ENCODE data around the gene DAB1. TPM values are rescaled to one million over a fixed set of nuclear protein-coding genes. Genes with fewer than 3 reads are reported as not detected.

DAB1 gene
- total RNA-seq, 4 donors from 2014 or later, result 0.48 to 1.2 TPM; not detected in 2

DNA sequence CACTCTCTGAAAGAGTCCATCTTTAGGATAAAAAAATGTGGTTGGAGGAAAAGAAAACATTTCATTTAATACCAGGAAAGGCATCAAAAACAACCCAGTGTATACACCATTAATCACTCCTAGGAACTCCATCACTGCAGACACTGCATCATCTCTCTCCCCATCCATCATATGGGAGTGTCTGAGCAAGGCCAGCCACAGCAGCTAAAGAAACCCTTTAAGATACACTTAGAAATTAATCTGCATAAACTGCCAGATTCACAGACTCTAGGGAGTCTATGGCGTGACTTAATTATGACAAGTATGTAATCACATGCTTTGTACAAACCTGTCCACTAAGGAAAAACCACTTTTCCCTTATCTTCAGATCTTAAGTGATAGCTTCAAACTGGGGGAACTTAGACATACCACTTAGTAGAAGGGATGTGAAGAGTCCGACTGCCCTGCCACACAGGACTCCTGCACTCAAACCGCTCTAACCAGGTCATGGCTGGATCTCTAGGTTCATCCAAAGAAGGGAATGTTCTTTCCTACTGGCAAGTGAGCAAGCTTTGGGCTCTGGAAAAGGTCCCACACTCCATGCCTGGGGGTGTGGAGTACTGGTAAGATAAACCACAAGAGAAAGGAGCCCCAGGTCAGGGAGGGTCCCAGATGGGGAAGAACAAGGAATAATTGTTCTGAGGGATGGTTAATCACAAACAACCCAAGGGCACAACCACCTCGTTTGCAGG lies 397.1 kb downstream of the DAB1 start:
- no peaks in the 10 kb centered on the region for H3K4me1 ChIP-seq
- in situ Hi-C loops (cut with MboI; ENCODE audit: low pct_ligation_motif_present in 1 of 4, low pct_unique_long_range_greater_than_20kb in 1 of 4, low sequenced_read_pairs in 3 of 4) (no loop called here), intact Hi-C loops (cut with DNase I; ENCODE audit: low total_unique reads) (loop anchor here (1.0 kb wide), 1 partner anchor 15 kb away; no protein-coding TSS in a partner anchor)
- no peak for DNase-seq
- no peaks in the 10 kb centered on the region for H3K36me3 ChIP-seq
- H3K27ac ChIP-seq, result no peak overlapping the region
- 68 to 80% methylated on average over 1 to 4 of the region's 4 CpGs for WGBS, 2 donors (ENCODE audit: low coverage in 1 of 2)
- no peaks in the 10 kb centered on the region for H3K9me3 ChIP-seq
- H3K4me3 ChIP-seq, result no peak overlapping the region
- H3K27me3 ChIP-seq, result no peaks in the 10 kb centered on the region
- TF ChIP-seq POLR2AphosphoS5 (IDR thresholded peaks at IDR 0.05), result no peak
- TF ChIP-seq CTCF (IDR thresholded peaks at IDR 0.05), result no peak
- no peak for TF ChIP-seq POLR2A (IDR thresholded peaks at IDR 0.05)
- TF ChIP-seq EP300 (IDR thresholded peaks at IDR 0.05; ENCODE audit: low read depth), result no peak

DNA sequence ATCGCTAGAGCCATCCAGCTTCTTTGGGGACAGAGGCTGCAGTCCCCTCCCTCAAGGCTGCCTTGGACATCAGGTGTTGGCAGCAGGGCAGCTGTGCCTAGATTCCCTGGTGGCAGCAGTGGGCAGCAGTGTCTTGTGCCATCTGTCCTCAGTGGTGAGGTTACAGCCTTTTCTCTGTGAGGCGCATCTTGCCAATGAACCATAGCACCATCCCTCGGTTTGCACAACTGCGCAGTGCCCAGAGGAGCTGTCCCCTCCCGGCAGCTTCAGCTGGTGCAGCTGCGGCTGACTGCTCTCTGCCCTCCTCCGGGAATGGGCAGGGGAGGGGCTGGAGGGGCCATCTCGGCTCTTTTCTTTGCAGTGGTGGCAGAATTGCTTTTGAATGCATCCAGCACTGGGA lies 399.0 kb downstream of the DAB1 start:
- in situ Hi-C loops (cut with MboI; ENCODE audit: low pct_ligation_motif_present in 1 of 4, low pct_unique_long_range_greater_than_20kb in 1 of 4, low sequenced_read_pairs in 3 of 4) (no loop called here), intact Hi-C loops (cut with DNase I; ENCODE audit: low total_unique reads) (no loop called here)
- Histone ChIP-seq H3K9me3 (no peaks in the 10 kb centered on the region), H3K4me3 (no peak overlapping the region), H3K27ac (no peak overlapping the region), H3K4me1 (no peaks in the 10 kb centered on the region), H3K36me3 (no peaks in the 10 kb centered on the region), H3K27me3 (no peaks in the 10 kb centered on the region)
- DNase-seq, result no peak
- WGBS, 2 donors (ENCODE audit: low coverage in 1 of 2), result 0 to 55% methylated on average over 1 to 8 of the region's 8 CpGs
- TF ChIP-seq EP300 (IDR thresholded peaks at IDR 0.05; ENCODE audit: low read depth), result no peak
- TF ChIP-seq POLR2AphosphoS5 (IDR thresholded peaks at IDR 0.05), result no peak
- TF ChIP-seq POLR2A (IDR thresholded peaks at IDR 0.05), result no peak
- TF ChIP-seq CTCF (IDR thresholded peaks at IDR 0.05), result no peak

- no peak for DNase-seq
- WGBS, 2 donors (ENCODE audit: low coverage in 1 of 2), result 53 to 69% methylated on average over 2 to 4 of the region's 4 CpGs
- Histone ChIP-seq H3K4me3 (no peak overlapping the region), H3K36me3 (no peaks in the 10 kb centered on the region), H3K27me3 (no peaks in the 10 kb centered on the region), H3K4me1 (no peaks in the 10 kb centered on the region), H3K27ac (no peak overlapping the region), H3K9me3 (no peaks in the 10 kb centered on the region)
- intact Hi-C loops (cut with DNase I; ENCODE audit: low total_unique reads) (no loop called here), in situ Hi-C loops (cut with MboI; ENCODE audit: low pct_ligation_motif_present in 1 of 4, low pct_unique_long_range_greater_than_20kb in 1 of 4, low sequenced_read_pairs in 3 of 4) (no loop called here)
- TF ChIP-seq CTCF (IDR thresholded peaks at IDR 0.05) (no peak), POLR2AphosphoS5 (IDR thresholded peaks at IDR 0.05) (no peak), POLR2A (IDR thresholded peaks at IDR 0.05) (no peak), EP300 (IDR thresholded peaks at IDR 0.05; ENCODE audit: low read depth) (no peak)
Observed at GRCh38 chr1:57024428-57024827, 399.4 kb downstream of the DAB1 start.

DNA sequence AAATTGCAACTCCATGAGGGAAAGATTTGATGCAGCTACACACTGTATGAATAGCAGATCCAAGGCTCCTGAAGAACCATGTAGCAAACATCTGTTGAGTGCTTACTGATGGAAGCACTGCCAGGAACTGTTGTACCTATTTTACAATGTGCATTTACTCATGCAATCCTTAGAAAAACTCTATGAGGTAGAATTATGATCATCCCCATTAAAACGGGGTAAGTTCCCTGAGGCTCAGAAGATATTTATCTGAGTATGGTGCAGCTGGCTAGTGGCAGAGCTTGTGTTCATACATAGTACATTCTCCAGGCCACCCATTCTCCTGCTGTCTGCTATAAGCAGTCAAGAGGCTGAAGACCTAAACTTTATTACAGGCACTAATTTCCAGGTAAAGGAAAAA lies 403.6 kb downstream of the DAB1 start:
- intact Hi-C loops (cut with DNase I; ENCODE audit: low total_unique reads), result no loop called here
- Histone ChIP-seq H3K27ac (no peak overlapping the region), H3K9me3 (no peaks in the 10 kb centered on the region), H3K27me3 (no peaks in the 10 kb centered on the region), H3K36me3 (no peaks in the 10 kb centered on the region), H3K4me1 (no peaks in the 10 kb centered on the region), H3K4me3 (no peak overlapping the region)
- WGBS, 2 donors (ENCODE audit: low coverage in 1 of 2), result 20 to 38% methylated on average over 1 of the region's 1 CpG
- TF ChIP-seq POLR2AphosphoS5 (IDR thresholded peaks at IDR 0.05), result no peak
- TF ChIP-seq EP300 (IDR thresholded peaks at IDR 0.05; ENCODE audit: low read depth), result no peak
- no peak for TF ChIP-seq CTCF (IDR thresholded peaks at IDR 0.05)
- no peak for TF ChIP-seq POLR2A (IDR thresholded peaks at IDR 0.05)
- DNase-seq, result no peak
- in situ Hi-C loops (cut with MboI; ENCODE audit: low pct_ligation_motif_present in 1 of 4, low pct_unique_long_range_greater_than_20kb in 1 of 4, low sequenced_read_pairs in 3 of 4), result no loop called here

Measured in transverse colon (tissue), 4 donors.